ENCODE data around the gene LHX5. TPM values are rescaled to one million over a fixed set of nuclear protein-coding genes. Genes with fewer than 3 reads are reported as not detected.

Gene LHX5
- total RNA-seq, 1 donor, result not detected

DNA sequence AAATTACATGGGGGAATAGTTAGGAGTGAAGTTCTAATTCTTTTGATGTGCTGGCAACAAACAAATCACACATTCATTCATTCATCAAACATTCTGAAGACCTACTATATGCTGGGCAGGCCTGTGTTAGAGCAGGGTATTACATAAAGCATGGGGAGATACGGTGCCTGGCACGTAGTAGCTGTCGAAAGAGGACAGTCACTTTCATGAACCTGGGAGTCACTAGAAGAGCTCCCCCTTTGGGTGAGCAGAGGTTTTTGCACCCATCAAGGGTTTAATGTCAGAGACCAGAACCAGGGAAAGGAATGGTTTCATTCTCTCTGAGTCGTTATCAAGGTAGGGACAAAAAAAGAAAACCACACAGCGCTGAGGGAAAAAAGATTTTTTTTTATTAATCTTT is 10.0 kb downstream of the LHX5 start:
- H3K4me3 ChIP-seq (ENCODE audit: low read depth, low read length), result no peak overlapping the region
- TF ChIP-seq, protein P1, sequence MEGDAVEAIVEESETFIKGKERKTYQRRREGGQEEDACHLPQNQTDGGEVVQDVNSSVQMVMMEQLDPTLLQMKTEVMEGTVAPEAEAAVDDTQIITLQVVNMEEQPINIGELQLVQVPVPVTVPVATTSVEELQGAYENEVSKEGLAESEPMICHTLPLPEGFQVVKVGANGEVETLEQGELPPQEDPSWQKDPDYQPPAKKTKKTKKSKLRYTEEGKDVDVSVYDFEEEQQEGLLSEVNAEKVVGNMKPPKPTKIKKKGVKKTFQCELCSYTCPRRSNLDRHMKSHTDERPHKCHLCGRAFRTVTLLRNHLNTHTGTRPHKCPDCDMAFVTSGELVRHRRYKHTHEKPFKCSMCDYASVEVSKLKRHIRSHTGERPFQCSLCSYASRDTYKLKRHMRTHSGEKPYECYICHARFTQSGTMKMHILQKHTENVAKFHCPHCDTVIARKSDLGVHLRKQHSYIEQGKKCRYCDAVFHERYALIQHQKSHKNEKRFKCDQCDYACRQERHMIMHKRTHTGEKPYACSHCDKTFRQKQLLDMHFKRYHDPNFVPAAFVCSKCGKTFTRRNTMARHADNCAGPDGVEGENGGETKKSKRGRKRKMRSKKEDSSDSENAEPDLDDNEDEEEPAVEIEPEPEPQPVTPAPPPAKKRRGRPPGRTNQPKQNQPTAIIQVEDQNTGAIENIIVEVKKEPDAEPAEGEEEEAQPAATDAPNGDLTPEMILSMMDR (IDR thresholded peaks at IDR 0.05; ENCODE audit: insufficient read depth, low read length), result peak; percentile 62
- DNase-seq (ENCODE audit: low read depth), result no peak

DNA sequence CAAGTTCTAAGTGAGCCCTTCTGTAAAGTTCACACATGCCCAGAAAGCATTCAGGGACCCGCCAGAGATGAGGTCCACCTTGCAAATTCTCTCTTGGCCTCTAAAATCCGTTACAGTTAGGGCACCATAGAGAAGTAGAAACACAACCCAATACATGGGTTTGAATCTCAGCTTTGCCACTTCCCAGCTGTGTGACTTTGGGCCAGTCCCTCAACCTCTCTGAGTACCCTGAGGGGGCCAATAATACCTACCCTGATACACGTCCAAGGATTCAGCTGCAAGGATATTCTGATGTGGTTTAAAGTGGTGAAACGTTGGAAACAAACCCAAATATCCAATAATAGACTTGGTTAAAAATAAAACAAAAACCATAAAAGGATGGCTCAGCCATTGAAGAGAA is 11.7 kb downstream of the LHX5 start:
- DNase-seq (ENCODE audit: low read depth), result no peak

DNA sequence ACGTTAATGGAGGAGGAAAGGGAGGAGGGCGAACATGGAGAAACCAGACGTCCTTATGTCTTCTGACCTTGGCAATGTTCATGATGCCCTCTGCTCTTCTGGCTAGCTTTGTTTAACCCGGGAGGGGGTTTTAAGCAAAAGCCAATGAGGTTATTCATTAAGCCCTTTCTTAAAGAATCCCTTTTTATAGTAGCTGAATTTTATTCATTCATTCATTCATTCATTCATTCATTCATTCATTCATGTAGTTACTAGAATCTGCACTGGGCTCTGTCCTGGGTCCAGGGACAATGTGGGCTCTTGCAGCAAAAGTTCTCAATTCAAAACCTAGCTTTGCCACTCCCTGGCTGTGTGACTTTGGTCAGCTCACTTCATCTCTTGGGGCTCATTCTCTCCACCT is 14.0 kb downstream of the LHX5 start:
- no peak for DNase-seq (ENCODE audit: low read depth)
- no peak overlapping the region for H3K4me3 ChIP-seq (ENCODE audit: low read depth, low read length)
- TF ChIP-seq, protein P1 (IDR thresholded peaks at IDR 0.05; ENCODE audit: insufficient read depth, low read length), result no peak

More for the DNA sequence above, 11.7 kb downstream of the LHX5 start:
- H3K4me3 ChIP-seq (ENCODE audit: low read depth, low read length), result no peak overlapping the region
- TF ChIP-seq, protein P1 (IDR thresholded peaks at IDR 0.05; ENCODE audit: insufficient read depth, low read length), result no peak

DNA sequence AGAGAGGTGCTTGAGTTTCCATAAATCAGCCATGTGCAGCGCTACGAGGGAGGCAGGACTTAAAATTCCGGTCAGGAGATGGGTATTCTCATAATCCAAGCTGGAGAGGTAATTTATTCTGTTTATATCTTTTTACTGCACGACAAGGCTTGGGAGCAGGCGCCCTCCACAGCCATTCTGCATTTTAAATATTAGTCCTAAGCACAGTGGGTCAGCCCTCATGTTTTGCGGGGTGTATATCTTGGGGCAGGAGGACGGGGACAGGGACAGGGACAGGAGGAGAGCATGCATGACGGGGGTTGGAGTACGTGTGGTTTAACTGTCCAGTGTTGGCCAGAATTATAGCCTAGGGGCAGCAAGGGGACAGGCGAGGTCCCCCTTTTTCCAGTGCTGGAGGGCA is 14.5 kb downstream of the LHX5 start:
- TF ChIP-seq, protein P1 (IDR thresholded peaks at IDR 0.05; ENCODE audit: insufficient read depth, low read length), result no peak
- DNase-seq (ENCODE audit: low read depth), result no peak
- H3K4me3 ChIP-seq (ENCODE audit: low read depth, low read length), result no peak overlapping the region

DNA sequence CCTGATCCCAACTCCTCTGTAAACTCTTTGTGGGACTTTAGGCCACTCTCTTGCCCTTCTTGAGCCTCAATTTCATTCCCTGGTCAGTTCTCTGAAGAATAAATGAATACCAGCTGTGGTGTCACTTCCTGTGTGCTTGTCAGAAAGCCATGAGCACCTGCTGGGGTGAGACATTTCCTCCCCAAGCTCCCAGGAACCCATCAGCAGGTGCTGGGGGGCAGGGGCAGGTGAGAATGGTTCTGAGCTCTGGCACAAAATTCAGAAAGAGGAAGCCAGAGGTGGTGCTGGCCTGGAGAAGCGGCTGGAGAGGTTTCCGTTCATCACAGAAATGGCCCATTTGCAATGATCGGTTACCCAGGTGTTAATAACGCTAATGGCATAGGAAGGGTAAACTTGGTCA is 14.9 kb downstream of the LHX5 start:
- no peak overlapping the region for H3K4me3 ChIP-seq (ENCODE audit: low read depth, low read length)
- TF ChIP-seq, protein P1 (IDR thresholded peaks at IDR 0.05; ENCODE audit: insufficient read depth, low read length), result no peak
- no peak for DNase-seq (ENCODE audit: low read depth)

DNA sequence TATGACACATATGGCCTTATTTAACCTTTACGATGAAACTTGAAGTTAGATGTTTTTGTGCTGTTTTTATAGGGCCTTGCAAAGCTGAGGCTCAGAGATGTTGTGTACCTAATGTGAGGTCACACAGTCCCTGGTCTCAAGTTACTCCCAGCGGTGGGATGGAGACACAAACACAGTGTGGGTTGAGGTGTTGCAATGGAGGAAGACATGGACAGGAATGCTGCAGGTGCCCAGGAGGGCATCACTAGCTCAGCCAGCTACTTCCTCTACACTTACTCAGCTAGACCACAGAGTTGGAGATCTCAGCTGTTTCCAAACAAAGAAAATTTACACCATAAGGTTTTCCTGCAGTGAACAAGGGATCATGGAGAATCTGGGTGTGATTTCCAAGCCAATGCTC is 15.5 kb downstream of the LHX5 start:
- no peak overlapping the region for H3K4me3 ChIP-seq (ENCODE audit: low read depth, low read length)
- no peak for DNase-seq (ENCODE audit: low read depth)
- TF ChIP-seq, protein P1 (IDR thresholded peaks at IDR 0.05; ENCODE audit: insufficient read depth, low read length), result no peak

DNA sequence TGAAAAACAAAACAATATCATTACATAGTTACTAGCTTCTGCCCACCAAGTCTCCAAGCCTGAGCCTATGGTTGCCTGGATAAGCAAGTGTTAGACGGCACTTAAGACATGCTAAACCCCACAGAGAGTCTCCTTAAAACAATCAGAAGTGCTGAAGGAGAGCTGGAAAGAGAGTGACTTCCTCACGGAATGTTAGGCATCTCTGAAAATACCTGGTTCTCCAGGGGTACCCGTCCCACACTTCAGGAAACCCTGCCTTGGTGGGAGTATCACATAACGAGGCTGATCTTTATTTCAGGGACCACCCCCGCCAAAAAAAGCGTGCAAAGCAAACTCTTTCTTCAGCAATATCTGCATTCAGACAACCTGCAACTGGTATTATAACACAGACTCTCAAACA is 18.3 kb downstream of the LHX5 start:
- no peak for DNase-seq (ENCODE audit: low read depth)
- TF ChIP-seq, protein P1 (IDR thresholded peaks at IDR 0.05; ENCODE audit: insufficient read depth, low read length), result no peak
- no peak overlapping the region for H3K4me3 ChIP-seq (ENCODE audit: low read depth, low read length)

All from fibroblast of the aortic adventitia (primary cell).